ENCODE results near the gene OR2L8.
A peak's percentile ranks its signal among the peaks of the same experiment; 100 is the strongest.

The OR2L8 gene

GRCh38 chr1:247948558-247948957, at the start of gene OR2L8:
Gene OR2L8 (plus strand): TSS chr1:247948858. CDS start chr1:247948858, 0 bp downstream.
- DNase-seq, result no peak

GRCh38 chr1:247904122-247904521, 44.5 kb upstream of the OR2L8 start:
- DNase-seq, result no peak

GRCh38 chr1:247905181-247905580, 43.5 kb upstream of the OR2L8 start:
- no peak for DNase-seq

- no peak for DNase-seq
Observed at GRCh38 chr1:247905910-247906503, 42.7 kb upstream of the OR2L8 start.

- DNase-seq, result no peak
Observed at GRCh38 chr1:247906504-247907047, 42.1 kb upstream of the OR2L8 start.

- DNase-seq, result no peak
Observed at GRCh38 chr1:247908766-247909165, 39.9 kb upstream of the OR2L8 start.

GRCh38 chr1:247913786-247914185, 34.9 kb upstream of the OR2L8 start:
- no peak for DNase-seq

- DNase-seq, result no peak
Observed at GRCh38 chr1:247914941-247915662, 33.6 kb upstream of the OR2L8 start.

- no peak for DNase-seq
Observed at GRCh38 chr1:247919952-247920351, 28.7 kb upstream of the OR2L8 start, which contains the start of gene OR2T8. Gene OR2T8 (plus strand): TSS chr1:247920252. CDS start chr1:247921018, 766 bp downstream.

- no peak for DNase-seq
Observed at GRCh38 chr1:247923941-247924340, 24.7 kb upstream of the OR2L8 start.

GRCh38 chr1:247924868-247925267, 23.8 kb upstream of the OR2L8 start, which contains the start of gene OR2AJ1:
Gene OR2AJ1 (plus strand): TSS chr1:247924889. CDS start chr1:247933769, 8,880 bp downstream.
- no peak for DNase-seq

GRCh38 chr1:247933989-247934388, 14.7 kb upstream of the OR2L8 start:
- DNase-seq, result no peak

- DNase-seq, result no peak
Observed at GRCh38 chr1:247935781-247936180, 12.9 kb upstream of the OR2L8 start.

GRCh38 chr1:247936415-247936814, 12.2 kb upstream of the OR2L8 start:
- DNase-seq, result no peak

GRCh38 chr1:247936965-247937734, 11.5 kb upstream of the OR2L8 start:
- peak; percentile 57 for DNase-seq

- DNase-seq, result no peak
Observed at GRCh38 chr1:247942624-247943023, 6.0 kb upstream of the OR2L8 start.

GRCh38 chr1:247953408-247953807, 4.8 kb downstream of the OR2L8 start:
- no peak for DNase-seq

GRCh38 chr1:247961791-247962190, 13.1 kb downstream of the OR2L8 start:
- no peak for DNase-seq

- DNase-seq, result no peak
Observed at GRCh38 chr1:247962911-247963588, 14.4 kb downstream of the OR2L8 start.

- no peak for DNase-seq
Observed at GRCh38 chr1:247964933-247965332, 16.3 kb downstream of the OR2L8 start, which contains the start of gene OR2AK2. Gene OR2AK2 (plus strand): TSS chr1:247965233. CDS start chr1:247965377, 144 bp downstream.

GRCh38 chr1:247966532-247967204, 18.0 kb downstream of the OR2L8 start:
- DNase-seq, result no peak

GRCh38 chr1:247992986-247993385, 44.3 kb downstream of the OR2L8 start:
- no peak for DNase-seq
